K562 (cell line): ENCODE data around the gene C2orf42. TPM values are rescaled to one million over a fixed set of nuclear protein-coding genes. Genes with fewer than 3 reads are reported as not detected.

ENCODE experiments used
- CHAMP1 ChIP-seq: fragments of 450-650 bp; IDR thresholded peaks from 2 replicates; pipeline ENCODE4 v1.6.1; 2016; ENCODE audit warnings: mild to moderate bottlenecking
- CTCF ChIP-seq, 3 experiments: IDR thresholded peaks in 2 of 3; conservative IDR thresholded peaks in 1 of 3; 2 replicates each; pipeline ENCODE4 v1.5.1; 2011 to 2012; ENCODE audit warnings: low read length in 3 of 3, mild to moderate bottlenecking in 3 of 3, control low read depth in 2 of 3, improper control_type of control experiment in 1 of 3, inconsistent platforms in 1 of 3, low read depth in 1 of 3, mixed read lengths in 1 of 3, moderate library complexity in 1 of 3; ENCODE audit not compliant: insufficient read depth in 2 of 3
- NFIX ChIP-seq: fragments of 250-450 bp; sonication (Bioruptor Pico); IDR thresholded peaks from 2 replicates; pipeline ENCODE4 v1.4.0; 2020; ENCODE audit warnings: low read depth, mild to moderate bottlenecking, moderate library complexity
- POLR2H ChIP-seq: IDR thresholded peaks from 2 replicates; pipeline ENCODE4 v1.6.1; 2016; ENCODE audit warnings: missing genetic modification characterization, low read depth, mild to moderate bottlenecking, control low read depth, missing compliant biosample characterization, moderate library complexity
- RBM14 ChIP-seq: fragments of 200-400 bp; formaldehyde crosslinking; IDR thresholded peaks from 2 replicates; pipeline ENCODE4 v1.6.1; 2018; ENCODE audit warnings: low read depth, mild to moderate bottlenecking, low read length, moderate library complexity, borderline replicate concordance; ENCODE audit not compliant: insufficient read depth
- ZKSCAN1 ChIP-seq: fragments of 150-350 bp; IDR thresholded peaks from 2 replicates; pipeline ENCODE4 v1.6.1; 2016; ENCODE audit warnings: low read depth, low read length
- polyA plus RNA-seq, 8 experiments: library from polyadenylated mRNA; depleted of rRNA in 4 of 8; stranded (reverse) in 5 of 8; unstranded in 3 of 8; fragments of >200 nt; fragmentation: Nextera tagmentation in 2 of 8; fragmentation: Illumina TruSeq in 1 of 8; extraction: Ambion mirVana in 2 of 8; extraction: Trizol in 1 of 8; gene quantifications; 2 replicates each; pipeline versions ENCODE4 v1.2.1 to v1.2.3, GENCODE V29; 2011 to 2014; ENCODE audit warnings: inconsistent platforms in 1 of 8, missing spikeins in 1 of 8
- total RNA-seq, 7 experiments: library from RNA; depleted of rRNA in 6 of 7; stranded (reverse); fragments of >200 nt in 6 of 7; fragmentation: Illumina TruSeq in 2 of 7; extraction: Trizol in 2 of 7; gene quantifications; 2 replicates each; pipeline versions ENCODE4 v1.2.1 to v1.2.3, GENCODE V29; 2011 to 2021; ENCODE audit warnings: low replicate concordance in 1 of 7
- TF ChIP-seq, protein P1 (sequence below): sonication (generic); formaldehyde crosslinking; IDR thresholded peaks from 2 replicates; pipeline ENCODE4 v1.8.0; 2022; ENCODE audit warnings: mild to moderate bottlenecking, low read depth, missing genetic modification reagents
- TF ChIP-seq, protein P2 (sequence below): fragments of 450-650 bp; formaldehyde crosslinking; IDR thresholded peaks from 2 replicates; pipeline ENCODE4 v1.4.0; 2020; ENCODE audit warnings: mild to moderate bottlenecking, moderate library complexity

Gene C2orf42
- total and polyA plus RNA-seq, 9 of the 15 experiments (the other 6 are each of a cell fraction or from before 2014, with no cell fraction given), result 4.6 to 10.9 (median 7.5) TPM

DNA sequence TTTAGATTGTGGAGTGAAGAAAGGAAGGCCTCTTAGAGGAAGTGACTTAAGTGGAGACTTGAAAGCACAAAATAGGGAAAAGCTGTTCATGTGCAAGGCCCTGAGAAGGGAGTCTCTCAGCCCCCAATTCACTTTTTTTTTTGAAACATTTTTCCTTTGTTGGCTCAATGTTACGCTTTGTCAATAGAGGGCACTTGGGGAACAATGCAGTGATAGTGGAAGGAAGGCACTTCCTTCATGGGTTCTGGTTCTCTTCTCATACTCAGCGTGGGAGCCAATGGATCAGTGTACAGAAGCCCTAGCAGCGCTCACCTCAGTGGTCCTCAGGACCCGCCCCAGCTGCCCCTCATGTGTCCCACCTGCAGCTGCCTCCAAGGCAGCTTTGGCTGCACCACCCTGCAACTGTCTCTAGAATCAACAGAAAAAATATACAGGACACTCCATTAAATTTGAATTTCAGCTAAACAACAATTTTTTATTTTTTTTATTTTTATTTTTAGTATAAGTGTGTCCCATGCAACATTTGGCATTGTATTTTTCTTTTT is 8.6 kb upstream of the C2orf42 start (continued):
- TF ChIP-seq RBM14 (no peak), NFIX (CRISPR knock-in tag) (no peak), CTCF (IDR thresholded peaks at IDR 0.05 in 2 of 3, conservative IDR thresholded peaks at IDR 0.05 in 1 of 3; ENCODE audit: insufficient read depth in 2 of 3, low read depth in 1 of 3, low read length in 3 of 3) (peak in 1 of 3 experiments; percentile 32; a peak in 2 of 6 replicates), POLR2H (tag) (no peak), CHAMP1 (no peak), ZKSCAN1 (no peak)
- TF ChIP-seq, protein P1, sequence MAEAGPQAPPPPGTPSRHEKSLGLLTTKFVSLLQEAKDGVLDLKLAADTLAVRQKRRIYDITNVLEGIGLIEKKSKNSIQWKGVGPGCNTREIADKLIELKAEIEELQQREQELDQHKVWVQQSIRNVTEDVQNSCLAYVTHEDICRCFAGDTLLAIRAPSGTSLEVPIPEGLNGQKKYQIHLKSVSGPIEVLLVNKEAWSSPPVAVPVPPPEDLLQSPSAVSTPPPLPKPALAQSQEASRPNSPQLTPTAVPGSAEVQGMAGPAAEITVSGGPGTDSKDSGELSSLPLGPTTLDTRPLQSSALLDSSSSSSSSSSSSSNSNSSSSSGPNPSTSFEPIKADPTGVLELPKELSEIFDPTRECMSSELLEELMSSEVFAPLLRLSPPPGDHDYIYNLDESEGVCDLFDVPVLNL (CRISPR knock-in tag), result no peak
- TF ChIP-seq, protein P2, sequence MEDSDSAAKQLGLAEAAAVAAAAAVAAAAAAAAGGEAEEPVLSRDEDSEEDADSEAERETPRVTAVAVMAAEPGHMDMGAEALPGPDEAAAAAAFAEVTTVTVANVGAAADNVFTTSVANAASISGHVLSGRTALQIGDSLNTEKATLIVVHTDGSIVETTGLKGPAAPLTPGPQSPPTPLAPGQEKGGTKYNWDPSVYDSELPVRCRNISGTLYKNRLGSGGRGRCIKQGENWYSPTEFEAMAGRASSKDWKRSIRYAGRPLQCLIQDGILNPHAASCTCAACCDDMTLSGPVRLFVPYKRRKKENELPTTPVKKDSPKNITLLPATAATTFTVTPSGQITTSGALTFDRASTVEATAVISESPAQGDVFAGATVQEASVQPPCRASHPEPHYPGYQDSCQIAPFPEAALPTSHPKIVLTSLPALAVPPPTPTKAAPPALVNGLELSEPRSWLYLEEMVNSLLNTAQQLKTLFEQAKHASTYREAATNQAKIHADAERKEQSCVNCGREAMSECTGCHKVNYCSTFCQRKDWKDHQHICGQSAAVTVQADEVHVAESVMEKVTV (CRISPR knock-in tag), result no peak
- TF ChIP-seq, all 486 proteins: peak for 2
